Right lobe of liver (tissue), 6 donors: ENCODE data around the gene ARRB1. TPM values are rescaled to one million over a fixed set of nuclear protein-coding genes. Genes with fewer than 3 reads are reported as not detected.
A peak's percentile ranks its signal among the peaks of the same experiment; 100 is the strongest.

ENCODE experiments used
- ATAC-seq, 4 donors: fragments of 200-7000 bp; cut with Tn5 transposase; one replicate each; pipeline ENCODE4 v1.9.1; 2020; ENCODE audit warnings: mild to moderate bottlenecking in 4 of 4, moderate library complexity in 4 of 4
- DNase-seq, 3 donors: peaks; one replicate each; pipeline ENCODE4 v3.0.0-alpha.2; 2020
- H3K27ac ChIP-seq, 3 donors: fragments of 200-600 bp; one replicate each; pipeline ENCODE4 v1.8.0; 2022
- H3K27me3 ChIP-seq, 2 donors: fragments of 200-600 bp; one replicate each; pipeline ENCODE4 v1.8.0; 2022
- H3K36me3 ChIP-seq, 4 donors: fragments of 200-600 bp; sonication (generic) in 1 of 4; one replicate each; pipeline versions ENCODE4 v1.5.1 to v1.8.0; 2017 to 2022; ENCODE audit warnings: control low read depth in 1 of 4
- H3K4me1 ChIP-seq, 4 donors: fragments of 200-600 bp; sonication (generic) in 1 of 4; one replicate each; pipeline versions ENCODE4 v1.5.1 to v1.8.0; 2017 to 2022; ENCODE audit warnings: control low read depth in 1 of 4
- H3K4me3 ChIP-seq, 3 donors: fragments of 200-600 bp; one replicate each; pipeline ENCODE4 v1.8.0; 2022
- H3K9me3 ChIP-seq, 4 donors: fragments of 200-600 bp; sonication (generic) in 1 of 4; one replicate each; pipeline versions ENCODE4 v1.5.1 to v1.8.0; 2017 to 2022; ENCODE audit warnings: control low read depth in 1 of 4
- CTCF ChIP-seq, 4 donors: fragments of 200-600 bp in 3 of 4; fragments of 450-650 bp in 1 of 4; IDR thresholded peaks; one replicate each; pipeline versions ENCODE4 v1.5.1 to v1.8.0; 2016 to 2022; ENCODE audit warnings: antibody characterized with exemption in 4 of 4, mild to moderate bottlenecking in 2 of 4
- POLR2A ChIP-seq: fragments of 450-650 bp; IDR thresholded peaks from one replicate; pipeline ENCODE4 v1.6.1; 2017; ENCODE audit warnings: antibody characterized with exemption, mild to moderate bottlenecking
- WGBS: methylation state at CpG from one replicate; pipeline ENCODE4 v1.1.6; 2018; ENCODE audit warnings: low coverage, low lambda C conversion rate; ENCODE audit not compliant: insufficient coverage; ENCODE audit errors: missing lambda C conversion rate; 5-methylcytosine and 5-hydroxymethylcytosine counted together
- intact Hi-C, 2 donors: fragments of 100-400 bp; cut with DNase I; formaldehyde crosslinking; loops; one replicate each; pipeline versions ENCODE4 v1.11.2 to v1.14.1; 2022
- total RNA-seq, 6 experiments: library from RNA; depleted of rRNA in 2 of 6; stranded (reverse); fragments of >200 nt in 2 of 6; fragmentation: NEBNext Ultra II Directional in 3 of 6; extraction: Animal tissue kit (Norgen Biotek cat#: 25700) in 3 of 6; gene quantifications; one replicate each; pipeline versions ENCODE4 v1.1.0 to v1.2.4, GENCODE V29; 2016 to 2023
- donor health status: DM: no; HTN: yes; CAD: no.
- donor health status: DM: no; HTN: no; CAD: no.
- donor health status: DM: no; HTN: no; CAD: no.
- donor health status: DM: no; HTN: yes; CAD: no.
- donor health status: DM: no; HTN: yes; CAD: no.

The ARRB1 gene
- total RNA-seq, 6 experiments from 2014 or later = 8.6 to 26.4 (median 24.5) TPM

- peaks cover 0 to 19% (median 5%) of the 10 kb centered on the region in 4 donors for H3K4me1 ChIP-seq
- TF ChIP-seq POLR2A = no peak
- TF ChIP-seq CTCF (IDR thresholded peaks at IDR 0.05) = no peak
- no peaks in the 10 kb centered on the region for H3K9me3 ChIP-seq
- H3K27me3 ChIP-seq = no peaks in the 10 kb centered on the region
- intact Hi-C loops = loop anchor here in 1 of 2 donors (10.0 kb wide), 1 partner anchor 55 kb away; no protein-coding TSS in a partner anchor
- H3K4me3 ChIP-seq = no peak overlapping the region
- no peak overlapping the region for H3K27ac ChIP-seq
- DNase-seq (no peak), ATAC-seq (no peak)
- 33% methylated on average over 1 of the region's 1 CpG for WGBS
- no peaks in the 10 kb centered on the region for H3K36me3 ChIP-seq
Observed at GRCh38 chr11:75330291-75330690, 21.2 kb downstream of the ARRB1 start.

DNA sequence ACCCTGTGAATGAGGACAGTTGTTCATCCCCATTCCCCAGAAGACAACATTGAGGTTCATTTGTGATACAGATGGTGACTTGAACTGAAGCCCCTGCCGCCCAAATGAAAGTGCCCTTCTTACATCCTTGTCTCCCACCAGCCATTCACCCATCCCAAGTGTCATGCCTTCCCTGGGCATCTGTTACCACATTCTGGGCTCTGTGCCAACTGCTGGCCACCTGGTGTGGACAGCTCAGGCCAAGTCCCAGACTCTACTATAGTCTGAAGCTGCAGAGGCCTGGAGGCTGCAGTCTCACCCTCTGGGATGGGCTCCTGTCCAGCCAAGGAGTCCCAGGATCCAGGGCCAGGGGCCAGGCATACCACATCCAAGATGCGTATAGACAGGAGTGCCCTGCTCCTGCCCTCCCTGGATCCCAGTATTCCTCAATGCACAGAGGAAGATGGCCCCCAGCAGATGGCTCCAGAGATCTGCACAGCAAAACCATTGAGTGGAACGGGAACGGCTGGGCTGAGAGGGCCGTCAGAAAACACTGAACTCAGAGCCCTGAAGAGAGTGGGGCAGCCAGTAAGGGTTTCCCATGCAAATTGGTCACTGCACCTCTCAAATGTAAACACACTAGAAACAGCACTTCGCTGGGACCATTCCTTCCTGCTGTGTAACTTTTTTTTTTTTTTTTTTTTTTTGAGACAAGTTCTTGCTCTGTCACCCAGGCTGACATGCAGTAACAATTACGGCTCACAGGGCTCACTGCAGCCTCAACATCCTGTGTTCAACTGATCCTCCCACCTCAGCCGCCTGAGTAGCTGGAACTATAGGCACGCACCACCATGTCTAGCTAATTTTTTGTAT is 22.8 kb downstream of the ARRB1 start:
- DNase-seq (peak; percentile 77 to 84 (median 80)), ATAC-seq (peak; percentile 88 to 94 (median 93))
- TF ChIP-seq POLR2A (no peak), CTCF (IDR thresholded peaks at IDR 0.05) (peak; percentile 77 to 81 (median 78))
- peaks cover 0 to 22% (median 7%) of the 10 kb centered on the region in 4 donors for H3K4me1 ChIP-seq
- WGBS = 25% methylated on average over 9 of the region's 9 CpGs
- no peaks in the 10 kb centered on the region for H3K36me3 ChIP-seq
- intact Hi-C loops = loop anchor here in 1 of 2 donors (10.0 kb wide), 1 partner anchor 56 kb away; no protein-coding TSS in a partner anchor
- no peaks in the 10 kb centered on the region for H3K9me3 ChIP-seq
- H3K27ac ChIP-seq = peak overlapping the region in 1 of 3 donors; percentile 10
- no peak overlapping the region for H3K4me3 ChIP-seq
- no peaks in the 10 kb centered on the region for H3K27me3 ChIP-seq

- no peak for ATAC-seq
- Histone ChIP-seq H3K9me3 (no peaks in the 10 kb centered on the region), H3K4me1 (peaks cover 0 to 23% (median 8%) of the 10 kb centered on the region in 4 donors), H3K36me3 (no peaks in the 10 kb centered on the region), H3K27me3 (no peaks in the 10 kb centered on the region), H3K27ac (no peak overlapping the region), H3K4me3 (no peak overlapping the region)
- DNase-seq = no peak
- TF ChIP-seq CTCF (IDR thresholded peaks at IDR 0.05) (no peak), POLR2A (no peak)
- intact Hi-C loops = loop anchor here in 1 of 2 donors (10.0 kb wide), 1 partner anchor 58 kb away; no protein-coding TSS in a partner anchor
- 84% methylated on average over 3 of the region's 3 CpGs for WGBS
Observed at GRCh38 chr11:75326439-75326810, 25.0 kb downstream of the ARRB1 start.

- H3K27me3 ChIP-seq = no peaks in the 10 kb centered on the region
- peak in 1 of 3 donors; percentile 65 for DNase-seq
Observed at GRCh38 chr11:75325713-75326438, 25.6 kb downstream of the ARRB1 start.

More at GRCh38 chr11:75325713-75326438, 25.6 kb downstream of the ARRB1 start:
- H3K4me3 ChIP-seq = no peak overlapping the region
- H3K27ac ChIP-seq = no peak overlapping the region
- H3K9me3 ChIP-seq = no peaks in the 10 kb centered on the region
- H3K36me3 ChIP-seq = no peaks in the 10 kb centered on the region
- WGBS = 39% methylated on average over 6 of the region's 10 CpGs
- intact Hi-C loops = loop anchor here in 1 of 2 donors (10.0 kb wide), 1 partner anchor 59 kb away; no protein-coding TSS in a partner anchor
- no peak for TF ChIP-seq CTCF (IDR thresholded peaks at IDR 0.05)
- no peak for TF ChIP-seq POLR2A
- ATAC-seq = peak in 1 of 4 donors; percentile 57
- peaks cover 0 to 23% (median 8%) of the 10 kb centered on the region in 4 donors for H3K4me1 ChIP-seq
